Endothelial cell (in vitro differentiated cells): ENCODE results near the gene GPRIN1. TPM values are rescaled to one million over a fixed set of nuclear protein-coding genes. Genes with fewer than 3 reads are reported as not detected.

Experiments used
- DNase-seq: peaks from one replicate; pipeline ENCODE4 v3.0.0; 2021; ENCODE audit warnings: low spot score
- H3K27ac Mint-ChIP-seq: one replicate; pipeline ENCODE4 v1.8.0; 2021; ENCODE audit warnings: mixed read lengths, inconsistent platforms; ENCODE audit not compliant: unreplicated experiment
- H3K27me3 Mint-ChIP-seq: one replicate; pipeline ENCODE4 v1.8.0; 2021; ENCODE audit warnings: mild to moderate bottlenecking, moderate library complexity, mixed read lengths, inconsistent platforms; ENCODE audit not compliant: unreplicated experiment
- H3K36me3 Mint-ChIP-seq: one replicate; pipeline ENCODE4 v1.8.0; 2021; ENCODE audit warnings: mild to moderate bottlenecking, low read depth, mixed read lengths, inconsistent platforms; ENCODE audit not compliant: unreplicated experiment
- H3K4me1 Mint-ChIP-seq: one replicate; pipeline ENCODE4 v1.8.0; 2021; ENCODE audit warnings: mild to moderate bottlenecking, mixed read lengths, inconsistent platforms; ENCODE audit not compliant: unreplicated experiment
- H3K4me3 Mint-ChIP-seq: one replicate; pipeline ENCODE4 v1.8.0; 2021; ENCODE audit warnings: mild to moderate bottlenecking, mixed read lengths, inconsistent platforms; ENCODE audit not compliant: unreplicated experiment
- H3K9me3 Mint-ChIP-seq: one replicate; pipeline ENCODE4 v1.8.0; 2021; ENCODE audit warnings: mixed read lengths, inconsistent platforms; ENCODE audit not compliant: unreplicated experiment
- total RNA-seq: library from RNA; stranded (reverse); fragmentation: NEBNext Ultra II Directional; extraction: Animal tissue kit (Norgen Biotek cat#: 25700); gene quantifications from one replicate; pipeline ENCODE4 v1.2.1, GENCODE V29; 2021; ENCODE audit not compliant: unreplicated experiment
- TF ChIP-seq, protein P1 (sequence below): fragments of 200-600 bp; sonication (generic); IDR thresholded peaks from one replicate; pipeline ENCODE4 v1.5.0; 2021; ENCODE audit warnings: antibody characterized with exemption; ENCODE audit not compliant: unreplicated experiment

GPRIN1 gene
- total RNA-seq, 1 donor from 2014 or later = 3.9 TPM

DNA sequence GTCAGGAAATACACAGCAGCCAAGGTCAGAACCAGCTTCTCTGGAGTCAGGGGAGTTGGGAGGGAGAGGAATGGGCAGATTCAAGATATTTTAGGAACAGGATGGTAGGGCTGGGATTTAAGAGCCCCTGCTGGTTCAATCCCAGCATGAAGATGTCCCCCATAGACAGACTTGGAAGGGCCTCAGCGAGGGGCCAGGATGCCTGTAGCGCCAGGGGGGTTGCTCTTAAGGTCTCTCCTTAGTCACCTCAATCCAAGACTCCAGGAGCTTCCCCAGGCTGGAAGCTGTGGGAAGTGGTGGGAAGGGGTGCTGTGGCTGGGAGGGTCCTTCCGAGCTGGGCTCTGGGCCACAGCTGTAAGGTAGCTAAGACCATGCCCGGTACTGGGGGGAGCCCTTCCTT is 29.3 kb upstream of the GPRIN1 start:
- no peak overlapping the region for H3K27ac Mint-ChIP-seq
- TF ChIP-seq, protein P1, sequence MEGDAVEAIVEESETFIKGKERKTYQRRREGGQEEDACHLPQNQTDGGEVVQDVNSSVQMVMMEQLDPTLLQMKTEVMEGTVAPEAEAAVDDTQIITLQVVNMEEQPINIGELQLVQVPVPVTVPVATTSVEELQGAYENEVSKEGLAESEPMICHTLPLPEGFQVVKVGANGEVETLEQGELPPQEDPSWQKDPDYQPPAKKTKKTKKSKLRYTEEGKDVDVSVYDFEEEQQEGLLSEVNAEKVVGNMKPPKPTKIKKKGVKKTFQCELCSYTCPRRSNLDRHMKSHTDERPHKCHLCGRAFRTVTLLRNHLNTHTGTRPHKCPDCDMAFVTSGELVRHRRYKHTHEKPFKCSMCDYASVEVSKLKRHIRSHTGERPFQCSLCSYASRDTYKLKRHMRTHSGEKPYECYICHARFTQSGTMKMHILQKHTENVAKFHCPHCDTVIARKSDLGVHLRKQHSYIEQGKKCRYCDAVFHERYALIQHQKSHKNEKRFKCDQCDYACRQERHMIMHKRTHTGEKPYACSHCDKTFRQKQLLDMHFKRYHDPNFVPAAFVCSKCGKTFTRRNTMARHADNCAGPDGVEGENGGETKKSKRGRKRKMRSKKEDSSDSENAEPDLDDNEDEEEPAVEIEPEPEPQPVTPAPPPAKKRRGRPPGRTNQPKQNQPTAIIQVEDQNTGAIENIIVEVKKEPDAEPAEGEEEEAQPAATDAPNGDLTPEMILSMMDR = no peak
- H3K4me3 Mint-ChIP-seq = no peak overlapping the region
- H3K4me1 Mint-ChIP-seq = peaks cover 10% of the 10 kb centered on the region
- peaks cover 4% of the 10 kb centered on the region for H3K9me3 Mint-ChIP-seq
- no peak for DNase-seq
- peaks cover 12% of the 10 kb centered on the region for H3K36me3 Mint-ChIP-seq
- peaks cover 17% of the 10 kb centered on the region for H3K27me3 Mint-ChIP-seq

DNA sequence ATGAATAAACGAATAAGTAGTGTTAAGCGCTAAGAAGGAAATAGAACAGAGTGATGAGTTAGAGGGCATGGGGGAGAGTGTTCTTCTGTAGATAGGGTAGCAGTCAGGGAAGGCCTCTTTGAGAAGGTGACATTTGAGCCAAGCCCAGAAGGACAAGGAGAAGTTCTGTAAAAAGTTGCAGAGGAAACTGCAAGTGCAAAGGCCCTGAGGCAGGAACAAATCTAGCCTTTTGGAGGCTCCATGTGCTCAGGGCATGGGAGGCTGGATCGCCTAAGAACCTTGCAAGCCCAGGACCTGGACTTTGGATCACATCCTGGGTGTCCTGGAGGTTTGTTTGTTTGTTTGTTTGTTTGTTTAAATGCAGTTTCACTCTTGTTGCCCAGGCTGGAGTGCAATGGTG is 28.5 kb upstream of the GPRIN1 start:
- H3K27me3 Mint-ChIP-seq = peaks cover 17% of the 10 kb centered on the region
- peaks cover 14% of the 10 kb centered on the region for H3K4me1 Mint-ChIP-seq
- H3K27ac Mint-ChIP-seq = no peak overlapping the region
- TF ChIP-seq, protein P1 = no peak
- H3K4me3 Mint-ChIP-seq = no peak overlapping the region
- H3K36me3 Mint-ChIP-seq = peaks cover 12% of the 10 kb centered on the region
- DNase-seq = no peak
- H3K9me3 Mint-ChIP-seq = peaks cover 4% of the 10 kb centered on the region

DNA sequence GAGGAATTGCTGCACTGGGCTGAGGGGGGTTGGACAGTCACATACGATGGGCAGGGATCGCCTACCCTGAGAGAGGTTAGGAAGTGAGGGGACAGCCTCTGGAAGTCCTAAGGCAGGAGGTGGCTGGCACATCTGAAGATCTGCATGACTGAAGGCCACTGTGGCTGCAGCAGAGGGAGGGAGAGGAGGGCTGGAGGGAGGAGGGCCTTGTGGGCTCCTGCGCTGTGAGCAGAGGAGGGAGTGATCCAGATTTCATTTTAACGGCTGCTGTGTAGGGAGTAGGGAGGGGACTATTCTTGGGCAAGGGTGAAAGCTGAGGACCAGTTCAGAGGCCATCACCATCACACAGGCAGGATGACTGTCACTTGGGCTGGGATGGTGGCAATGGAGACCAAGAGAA is 27.6 kb upstream of the GPRIN1 start:
- H3K36me3 Mint-ChIP-seq = peaks cover 12% of the 10 kb centered on the region
- H3K27me3 Mint-ChIP-seq = peaks cover 17% of the 10 kb centered on the region
- H3K9me3 Mint-ChIP-seq = peaks cover 4% of the 10 kb centered on the region
- no peak overlapping the region for H3K27ac Mint-ChIP-seq
- H3K4me3 Mint-ChIP-seq = no peak overlapping the region
- TF ChIP-seq, protein P1 = no peak
- H3K4me1 Mint-ChIP-seq = peaks cover 14% of the 10 kb centered on the region
- no peak for DNase-seq

DNA sequence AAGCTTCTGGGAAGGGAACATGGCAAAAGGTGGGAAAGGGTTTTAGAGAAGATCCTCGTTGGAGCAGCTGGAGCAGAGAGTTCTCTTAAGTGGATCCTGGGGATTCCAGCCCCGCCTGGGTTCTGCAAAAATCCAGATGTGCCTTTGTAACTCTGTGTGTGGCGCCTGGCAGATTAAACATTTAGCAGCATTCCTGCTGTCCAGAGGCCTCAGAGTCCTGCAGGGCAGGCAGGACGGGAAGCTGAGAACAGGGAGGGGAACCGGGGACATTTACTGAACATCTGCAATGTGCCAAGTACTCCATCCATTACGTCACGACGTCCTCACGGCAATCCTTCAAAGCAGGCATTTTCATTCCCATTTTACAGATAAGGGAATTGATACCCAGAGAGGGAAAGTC is 26.5 kb upstream of the GPRIN1 start:
- no peak overlapping the region for H3K4me3 Mint-ChIP-seq
- DNase-seq = no peak
- no peak overlapping the region for H3K27ac Mint-ChIP-seq
- H3K9me3 Mint-ChIP-seq = peaks cover 4% of the 10 kb centered on the region
- peaks cover 13% of the 10 kb centered on the region for H3K27me3 Mint-ChIP-seq
- peaks cover 12% of the 10 kb centered on the region for H3K36me3 Mint-ChIP-seq
- H3K4me1 Mint-ChIP-seq = peaks cover 14% of the 10 kb centered on the region
- TF ChIP-seq, protein P1 = no peak

DNA sequence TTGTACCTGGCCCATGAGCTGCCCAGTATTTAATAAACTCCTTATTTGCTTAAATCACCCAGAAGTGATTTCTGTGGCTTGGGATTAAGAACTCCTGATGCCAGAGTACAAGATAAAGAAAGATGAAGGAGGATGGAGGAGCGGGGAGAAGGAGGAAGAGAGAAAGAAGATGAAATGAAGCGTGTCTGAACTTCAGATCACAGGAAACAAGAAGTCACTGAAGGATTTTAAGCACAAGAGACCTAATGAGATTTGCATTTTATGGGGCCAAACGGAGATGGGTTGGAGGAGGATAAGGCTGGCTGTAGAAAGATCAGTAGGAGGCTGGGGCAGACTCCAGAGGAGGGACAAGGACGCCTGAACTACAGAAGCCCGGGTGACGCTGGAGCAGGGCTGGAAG is 23.6 kb upstream of the GPRIN1 start:
- H3K4me3 Mint-ChIP-seq = no peak overlapping the region
- DNase-seq = no peak
- TF ChIP-seq, protein P1 = no peak
- peaks cover 4% of the 10 kb centered on the region for H3K9me3 Mint-ChIP-seq
- no peak overlapping the region for H3K27ac Mint-ChIP-seq
- peaks cover 23% of the 10 kb centered on the region for H3K4me1 Mint-ChIP-seq
- H3K27me3 Mint-ChIP-seq = peaks cover 17% of the 10 kb centered on the region
- H3K36me3 Mint-ChIP-seq = peaks cover 7% of the 10 kb centered on the region
